Measurements from ENCODE around the gene BDKRB2. TPM values are rescaled to one million over a fixed set of nuclear protein-coding genes. Genes with fewer than 3 reads are reported as not detected.

BDKRB2 gene
- total and polyA plus RNA-seq, 12 donors = 0.18 to 6.8 (median 1.6) TPM

DNA sequence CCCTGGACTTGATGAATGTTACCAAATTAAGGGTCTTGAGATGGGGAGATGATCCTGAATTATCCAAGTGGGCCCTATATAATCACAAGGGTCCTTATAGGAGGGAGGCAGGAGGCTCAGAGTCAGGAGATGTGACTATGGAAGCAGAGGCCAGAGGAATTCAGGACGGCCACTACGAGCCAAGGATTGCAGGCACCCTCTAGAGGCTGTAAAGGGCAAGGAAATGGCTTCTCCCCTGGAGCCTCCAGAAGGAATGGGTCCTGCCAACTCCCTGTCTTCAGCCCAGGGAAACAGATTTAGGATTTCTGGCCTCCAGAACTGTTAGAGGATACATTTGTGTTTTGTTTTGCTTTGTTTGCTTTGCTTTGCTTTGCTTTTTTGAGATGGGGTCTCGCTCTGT is 60.2 kb downstream of the BDKRB2 start:
- intact Hi-C loops (cut with DNase I) = no loop called here
- WGBS, 4 donors = 59 to 82% (median 66%) methylated on average over 3 of the region's 3 CpGs
- Histone ChIP-seq H3K9me3 (replicated peaks in 1 of 3) (no peaks in the 10 kb centered on the region), H3K27ac (no peak overlapping the region), H3K27me3 (no peaks in the 10 kb centered on the region), H3K4me3 (no peak overlapping the region), H3K36me3 (replicated peaks in 1 of 2) (no peaks in the 10 kb centered on the region), H3K4me1 (replicated peaks in 1 of 2) (no peaks in the 10 kb centered on the region)
- TF ChIP-seq POLR2A (IDR thresholded peaks at IDR 0.05) = no peak
- TF ChIP-seq, protein P1, sequence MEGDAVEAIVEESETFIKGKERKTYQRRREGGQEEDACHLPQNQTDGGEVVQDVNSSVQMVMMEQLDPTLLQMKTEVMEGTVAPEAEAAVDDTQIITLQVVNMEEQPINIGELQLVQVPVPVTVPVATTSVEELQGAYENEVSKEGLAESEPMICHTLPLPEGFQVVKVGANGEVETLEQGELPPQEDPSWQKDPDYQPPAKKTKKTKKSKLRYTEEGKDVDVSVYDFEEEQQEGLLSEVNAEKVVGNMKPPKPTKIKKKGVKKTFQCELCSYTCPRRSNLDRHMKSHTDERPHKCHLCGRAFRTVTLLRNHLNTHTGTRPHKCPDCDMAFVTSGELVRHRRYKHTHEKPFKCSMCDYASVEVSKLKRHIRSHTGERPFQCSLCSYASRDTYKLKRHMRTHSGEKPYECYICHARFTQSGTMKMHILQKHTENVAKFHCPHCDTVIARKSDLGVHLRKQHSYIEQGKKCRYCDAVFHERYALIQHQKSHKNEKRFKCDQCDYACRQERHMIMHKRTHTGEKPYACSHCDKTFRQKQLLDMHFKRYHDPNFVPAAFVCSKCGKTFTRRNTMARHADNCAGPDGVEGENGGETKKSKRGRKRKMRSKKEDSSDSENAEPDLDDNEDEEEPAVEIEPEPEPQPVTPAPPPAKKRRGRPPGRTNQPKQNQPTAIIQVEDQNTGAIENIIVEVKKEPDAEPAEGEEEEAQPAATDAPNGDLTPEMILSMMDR (IDR thresholded peaks at IDR 0.05) = peak in 1 of 6 experiments; percentile 13
- DNase-seq = peak in 1 of 7 donors; percentile 28

DNA sequence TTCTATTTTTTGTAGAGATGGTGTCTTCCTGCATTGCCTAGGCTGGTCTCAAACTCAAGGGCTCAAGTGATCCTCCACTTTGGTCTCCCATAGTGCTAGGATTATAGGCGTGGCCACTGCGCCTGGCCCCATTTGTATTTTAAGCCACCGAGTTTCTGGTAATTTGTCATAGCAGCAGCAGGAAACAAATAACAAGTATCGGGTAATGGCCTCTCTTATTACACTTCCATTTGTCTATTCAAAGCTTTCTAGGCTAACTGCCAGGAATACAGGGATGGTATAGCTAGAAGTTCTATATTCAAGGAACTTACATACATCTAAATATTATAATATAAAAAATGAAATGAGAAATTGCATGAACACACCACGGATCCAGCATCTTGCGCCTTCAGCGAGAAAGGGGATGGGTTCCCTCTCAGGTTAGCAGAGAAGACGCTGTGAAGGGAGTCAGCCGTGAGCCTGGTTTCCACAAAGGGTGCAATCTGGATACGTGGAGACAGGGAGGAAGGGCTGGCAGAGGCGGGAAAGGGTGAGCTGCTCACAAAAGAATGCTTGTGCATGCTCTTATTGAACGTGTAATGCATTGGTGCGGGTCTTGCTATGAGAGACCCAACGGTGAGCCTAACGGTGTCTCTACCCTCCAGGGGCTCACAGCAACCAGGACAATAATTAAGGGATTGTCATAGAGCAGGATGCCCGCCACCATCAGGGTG is 60.9 kb downstream of the BDKRB2 start:
- WGBS, 4 donors = 68 to 77% (median 73%) methylated on average over 16 of the region's 16 CpGs
- no peak overlapping the region for H3K4me3 ChIP-seq
- no peak overlapping the region for H3K27ac ChIP-seq
- no peaks in the 10 kb centered on the region for H3K27me3 ChIP-seq
- H3K36me3 ChIP-seq (replicated peaks in 1 of 2) = no peaks in the 10 kb centered on the region
- intact Hi-C loops (cut with DNase I) = no loop called here
- DNase-seq = peak in 1 of 7 donors; percentile 21
- no peaks in the 10 kb centered on the region for H3K4me1 ChIP-seq (replicated peaks in 1 of 2)
- TF ChIP-seq, protein P1 (IDR thresholded peaks at IDR 0.05) = no peak
- no peak for TF ChIP-seq POLR2A (IDR thresholded peaks at IDR 0.05)
- no peaks in the 10 kb centered on the region for H3K9me3 ChIP-seq (replicated peaks in 1 of 3)

DNA sequence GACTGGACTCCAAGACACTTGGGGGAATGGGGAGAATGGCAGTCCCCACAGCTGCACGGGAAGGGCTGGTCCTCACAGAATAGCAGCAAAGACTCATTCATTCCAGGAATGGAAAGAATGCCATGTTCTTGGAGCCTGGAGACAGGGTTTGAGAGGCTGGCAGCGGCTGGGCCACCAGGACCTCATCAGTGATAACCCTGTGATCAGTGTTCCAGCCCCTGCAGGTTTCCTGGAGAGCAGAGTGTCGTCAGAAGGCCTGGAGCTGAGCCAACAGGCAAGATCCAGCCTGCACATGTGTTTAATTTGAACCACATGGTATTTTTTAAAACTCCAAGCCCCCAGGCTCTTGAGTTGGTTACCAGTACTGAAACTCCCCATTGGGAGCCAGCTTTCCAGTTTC is 62.7 kb downstream of the BDKRB2 start:
- H3K27ac ChIP-seq = no peak overlapping the region
- DNase-seq = peak in 1 of 7 donors; percentile 66
- no peak for TF ChIP-seq POLR2A (IDR thresholded peaks at IDR 0.05)
- TF ChIP-seq, protein P1 (IDR thresholded peaks at IDR 0.05) = no peak
- H3K4me1 ChIP-seq (replicated peaks in 1 of 2) = no peaks in the 10 kb centered on the region
- no peaks in the 10 kb centered on the region for H3K27me3 ChIP-seq
- WGBS, 4 donors = 0 to 43% (median 36%) methylated on average over 1 to 3 of the region's 3 CpGs
- H3K36me3 ChIP-seq (replicated peaks in 1 of 2) = no peaks in the 10 kb centered on the region
- no peaks in the 10 kb centered on the region for H3K9me3 ChIP-seq (replicated peaks in 1 of 3)
- intact Hi-C loops (cut with DNase I) = no loop called here
- H3K4me3 ChIP-seq = no peak overlapping the region

DNA sequence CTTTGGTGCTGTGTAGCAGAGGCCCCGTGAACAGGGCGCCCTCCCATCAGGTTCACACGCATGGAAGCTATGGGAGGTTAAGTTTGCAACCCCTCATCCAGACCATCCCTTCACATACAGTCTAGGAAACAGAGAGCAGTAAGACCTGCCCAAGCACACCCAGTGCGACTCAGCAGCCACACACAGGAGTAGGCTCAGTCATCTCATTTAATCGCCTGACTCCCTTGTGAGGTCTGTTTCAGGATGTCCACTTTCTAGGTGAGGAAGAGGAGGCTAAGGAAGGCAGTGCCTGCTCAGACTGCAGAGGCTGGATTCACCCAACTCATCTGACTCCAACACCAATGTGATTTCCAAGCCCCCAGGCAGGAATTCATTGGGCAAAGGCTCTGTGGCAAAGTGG is 63.3 kb downstream of the BDKRB2 start:
- no peaks in the 10 kb centered on the region for H3K27me3 ChIP-seq
- H3K4me3 ChIP-seq = no peak overlapping the region
- TF ChIP-seq, protein P1 (IDR thresholded peaks at IDR 0.05) = no peak
- no peak for TF ChIP-seq POLR2A (IDR thresholded peaks at IDR 0.05)
- H3K9me3 ChIP-seq (replicated peaks in 1 of 3) = no peaks in the 10 kb centered on the region
- DNase-seq = peak in 1 of 7 donors; percentile 23
- no peak overlapping the region for H3K27ac ChIP-seq
- no peaks in the 10 kb centered on the region for H3K4me1 ChIP-seq (replicated peaks in 1 of 2)
- WGBS, 4 donors = 92 to 100% (median 94%) methylated on average over 2 to 5 of the region's 5 CpGs
- intact Hi-C loops (cut with DNase I) = no loop called here
- no peaks in the 10 kb centered on the region for H3K36me3 ChIP-seq (replicated peaks in 1 of 2)

Data from adrenal gland (tissue), 12 donors.